NCI-H2227 (cell line): ENCODE data around the gene LCE7A.

Experiments used
- DNase-seq: peaks from one replicate; lab custom pipeline; 2025; ENCODE audit not compliant: unreplicated experiment; lab: John Stamatoyannopoulos, UW

Gene LCE7A

GRCh38 chr1:152879559-152880198 lies 19.9 kb downstream of the LCE7A start:
- no peak for DNase-seq

GRCh38 chr1:152880316-152880715 lies 20.5 kb downstream of the LCE7A start:
- DNase-seq, result no peak

GRCh38 chr1:152880907-152881306 lies 21.1 kb downstream of the LCE7A start:
- DNase-seq, result no peak

DNA sequence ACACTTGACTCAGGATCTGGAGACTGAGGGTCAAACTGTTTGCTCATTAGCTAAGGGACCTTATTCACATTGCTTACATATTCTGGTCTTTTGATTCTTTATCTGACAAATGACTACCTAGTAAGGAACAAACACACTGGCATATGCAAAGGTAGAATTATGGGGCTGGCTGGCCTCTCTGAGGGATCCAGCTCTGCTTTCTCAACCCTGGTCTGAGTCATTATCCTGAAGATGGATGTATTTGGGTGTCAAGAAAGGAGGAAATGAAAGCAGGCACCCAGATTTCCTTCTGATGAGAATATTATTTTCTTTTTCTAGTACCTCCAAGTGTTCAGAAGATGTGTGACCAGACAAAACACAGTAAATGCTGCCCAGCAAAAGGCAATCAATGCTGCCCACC lies 24.3 kb downstream of the LCE7A start:
- DNase-seq, result no peak

- no peak for DNase-seq
These were observed 24.7 kb downstream of the LCE7A start for GRCh38 chr1:152884506-152884905.

GRCh38 chr1:152884966-152885624 lies 25.3 kb downstream of the LCE7A start:
- DNase-seq, result no peak

GRCh38 chr1:152886085-152886484 lies 26.3 kb downstream of the LCE7A start:
- no peak for DNase-seq

- no peak for DNase-seq
These were observed 27.1 kb downstream of the LCE7A start for GRCh38 chr1:152886758-152887409.

DNA sequence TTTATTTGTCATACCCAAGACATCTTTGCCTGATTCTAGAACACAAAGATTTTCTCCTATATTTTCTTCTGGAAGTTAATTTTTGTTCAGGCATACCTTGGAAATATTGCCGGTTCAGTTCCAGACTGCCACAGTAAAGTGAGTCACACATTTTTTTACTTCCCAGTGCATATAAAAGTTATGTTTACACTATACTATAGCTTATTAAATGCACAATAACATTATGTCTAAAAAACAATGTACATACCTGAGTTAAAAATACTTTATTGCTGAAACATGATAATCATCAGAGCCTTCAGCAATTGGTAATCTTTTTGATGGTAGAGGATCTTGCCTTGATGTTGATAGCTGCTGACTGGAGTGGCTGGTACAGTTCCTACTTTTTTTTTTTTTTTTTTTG lies 28.3 kb downstream of the LCE7A start:
- no peak for DNase-seq

GRCh38 chr1:152899027-152899426 lies 39.2 kb downstream of the LCE7A start:
- DNase-seq, result no peak

- DNase-seq, result no peak
These were observed 40.1 kb downstream of the LCE7A start for GRCh38 chr1:152899883-152900282.

DNA sequence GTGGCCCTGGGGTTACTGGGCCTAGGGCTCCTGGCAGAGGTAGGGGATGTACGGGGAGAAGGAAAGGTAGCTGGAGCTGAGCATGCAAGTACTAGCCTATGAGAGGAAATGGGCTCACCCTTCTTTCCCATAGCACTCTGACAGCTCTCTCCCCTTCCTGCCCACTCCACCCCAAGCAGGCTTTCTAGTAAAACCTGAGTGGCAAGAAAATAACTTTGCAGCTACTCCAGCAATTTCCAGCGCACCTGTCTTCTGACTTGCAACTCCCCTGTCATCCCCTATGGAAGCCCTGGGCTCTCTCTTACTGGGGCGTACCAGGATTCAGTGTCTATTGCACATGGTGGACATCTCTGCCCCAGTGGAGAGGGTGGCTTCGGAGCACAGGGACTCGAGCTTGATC lies 41.8 kb downstream of the LCE7A start:
- DNase-seq, result no peak

DNA sequence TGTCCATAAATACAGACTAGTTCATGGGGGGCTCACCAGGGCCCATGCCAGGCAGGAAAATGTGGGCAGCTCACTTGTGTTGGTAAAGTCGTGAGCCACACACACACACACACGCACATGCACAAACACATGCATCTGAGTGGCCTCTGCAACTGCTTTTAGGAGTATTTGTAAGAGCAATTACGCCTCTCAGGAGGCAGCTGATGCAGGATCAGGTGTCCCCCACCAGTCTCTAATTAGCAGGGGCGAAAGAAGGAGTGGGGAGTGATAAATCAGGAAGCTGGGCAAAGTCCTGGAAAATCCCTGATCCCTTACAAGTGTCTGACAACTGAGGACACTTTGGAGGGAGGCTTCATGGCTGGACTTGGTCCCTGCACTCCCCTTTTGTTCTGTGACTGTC lies 42.8 kb downstream of the LCE7A start:
- DNase-seq, result no peak

DNA sequence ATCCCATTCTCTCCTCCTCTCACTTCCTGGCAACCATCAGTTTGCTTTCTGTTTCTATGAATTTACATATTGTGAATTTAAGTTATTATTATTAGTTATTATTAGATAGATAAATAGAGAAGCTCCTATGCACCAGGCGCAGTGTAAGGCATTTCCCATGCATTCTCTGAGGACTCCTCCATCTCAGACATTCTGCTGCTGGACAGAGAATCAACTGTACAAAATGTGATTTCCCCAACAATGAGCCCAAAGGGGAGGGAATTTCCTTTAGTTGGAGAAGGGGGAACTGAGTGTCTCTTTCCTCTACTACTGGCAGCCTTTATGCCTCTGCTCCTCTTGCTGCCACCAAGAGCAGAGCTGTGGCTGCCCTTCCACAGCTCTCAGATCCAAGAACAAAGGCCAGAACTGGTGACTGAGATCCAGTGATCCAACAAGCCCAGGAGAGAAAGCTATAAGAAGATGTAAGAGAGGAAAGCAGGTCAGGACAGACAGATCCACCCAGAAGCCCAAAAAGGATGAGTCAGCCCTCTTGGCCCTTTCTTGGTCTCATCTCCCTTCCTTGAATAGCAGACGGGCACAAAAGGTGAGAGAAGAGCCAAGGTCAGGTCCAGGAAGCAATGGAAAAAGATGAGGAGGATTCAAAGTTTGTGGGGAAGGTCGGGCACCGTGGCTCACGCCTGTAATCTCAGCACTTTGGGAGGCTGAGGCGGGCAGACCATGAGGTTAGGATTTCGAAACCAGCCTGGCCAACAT lies 45.1 kb downstream of the LCE7A start:
- no peak for DNase-seq

- no peak for DNase-seq
These were observed 46.3 kb downstream of the LCE7A start for GRCh38 chr1:152906023-152906565.

GRCh38 chr1:152907686-152908601 lies 48.1 kb downstream of the LCE7A start, which contains the start of gene IVL:
Gene IVL, plus strand, starts transcription at chr1:152908546. Its CDS starts 1,252 bp downstream, at chr1:152909798.
- DNase-seq, result no peak

DNA sequence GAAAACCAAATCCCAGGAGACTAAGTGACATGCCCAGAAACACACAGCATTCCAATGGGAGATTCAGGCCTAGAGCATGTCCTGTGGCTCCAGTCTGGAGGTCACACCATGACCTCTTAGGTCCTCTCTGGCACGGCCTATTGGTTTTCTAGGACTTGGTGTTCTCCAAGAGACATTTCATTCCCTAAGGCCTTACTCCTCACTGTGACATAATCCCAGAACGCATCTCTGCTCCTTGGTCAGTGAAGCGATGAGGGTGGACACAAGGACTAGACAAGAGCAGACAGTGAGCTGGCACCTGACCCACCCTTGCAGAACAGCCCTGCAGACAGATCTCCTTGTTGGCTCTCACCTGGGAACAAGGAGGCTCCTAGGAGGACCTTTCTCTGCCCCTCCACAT lies 49.4 kb downstream of the LCE7A start:
- no peak for DNase-seq
